ENCODE data around the gene HDAC8.

GRCh38 chrX:72396117-72396516, 176.5 kb downstream of the HDAC8 start:
- no peak for TF ChIP-seq CTCF (conservative IDR thresholded peaks at IDR 0.05 in 1 of 2, IDR thresholded peaks at IDR 0.05 in 1 of 2; ENCODE audit: extremely low read depth in 1 of 2, insufficient read depth in 1 of 2, low read depth in 1 of 2, low read length in 2 of 2)
- no peak for TF ChIP-seq EZH2 (IDR thresholded peaks at IDR 0.05; ENCODE audit: borderline replicate concordance, low read length)

Measured in mammary epithelial cell (primary cell).